Activated CD4-positive, alpha-beta T cell treated with anti-CD3 and anti-CD28 coated beads for 48 hours (primary cell): Measurements from ENCODE around the gene EYA4.

Experiments
- DNase-seq: peaks from one replicate; pipeline ENCODE4 v3.0.0-alpha.2; 2020

EYA4 gene

DNA sequence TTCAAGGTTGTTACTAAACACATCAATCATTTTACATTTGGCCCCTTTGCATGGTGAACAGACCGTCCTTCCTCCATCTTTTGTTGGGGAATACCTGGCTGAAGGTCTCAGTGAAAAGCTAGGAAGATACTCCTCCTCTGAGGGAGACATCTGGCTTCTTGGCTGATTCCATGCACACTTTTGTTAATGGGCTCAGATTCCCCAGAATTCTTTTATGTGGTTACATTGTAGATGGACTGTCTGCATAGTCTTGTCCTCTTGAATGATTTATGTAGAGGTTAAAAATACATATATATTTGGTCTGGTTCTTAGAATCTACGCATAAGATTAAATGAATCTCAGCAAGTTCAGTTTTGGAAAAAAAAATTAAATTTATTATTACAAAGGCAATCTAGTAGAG lies 167.0 kb downstream of the EYA4 start:
- DNase-seq, result no peak

DNA sequence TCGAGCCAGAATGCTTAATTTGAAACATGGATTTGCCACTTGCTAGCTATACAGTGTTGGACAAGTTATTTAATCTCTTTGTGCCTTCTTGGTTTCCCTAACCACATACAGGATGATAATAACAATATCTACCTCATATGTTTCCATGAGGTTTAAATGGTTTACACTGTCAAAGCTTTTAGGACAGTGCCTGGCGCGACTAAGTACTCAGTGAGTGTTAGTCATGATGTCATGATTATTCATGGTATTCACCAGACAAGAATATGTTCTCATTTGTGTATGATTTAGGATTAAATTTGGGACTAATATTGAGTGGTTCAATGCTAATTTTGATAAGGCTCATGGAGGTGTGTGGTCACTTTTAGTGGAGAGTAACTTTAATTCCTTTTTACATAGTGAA lies 167.4 kb downstream of the EYA4 start:
- DNase-seq, result no peak

DNA sequence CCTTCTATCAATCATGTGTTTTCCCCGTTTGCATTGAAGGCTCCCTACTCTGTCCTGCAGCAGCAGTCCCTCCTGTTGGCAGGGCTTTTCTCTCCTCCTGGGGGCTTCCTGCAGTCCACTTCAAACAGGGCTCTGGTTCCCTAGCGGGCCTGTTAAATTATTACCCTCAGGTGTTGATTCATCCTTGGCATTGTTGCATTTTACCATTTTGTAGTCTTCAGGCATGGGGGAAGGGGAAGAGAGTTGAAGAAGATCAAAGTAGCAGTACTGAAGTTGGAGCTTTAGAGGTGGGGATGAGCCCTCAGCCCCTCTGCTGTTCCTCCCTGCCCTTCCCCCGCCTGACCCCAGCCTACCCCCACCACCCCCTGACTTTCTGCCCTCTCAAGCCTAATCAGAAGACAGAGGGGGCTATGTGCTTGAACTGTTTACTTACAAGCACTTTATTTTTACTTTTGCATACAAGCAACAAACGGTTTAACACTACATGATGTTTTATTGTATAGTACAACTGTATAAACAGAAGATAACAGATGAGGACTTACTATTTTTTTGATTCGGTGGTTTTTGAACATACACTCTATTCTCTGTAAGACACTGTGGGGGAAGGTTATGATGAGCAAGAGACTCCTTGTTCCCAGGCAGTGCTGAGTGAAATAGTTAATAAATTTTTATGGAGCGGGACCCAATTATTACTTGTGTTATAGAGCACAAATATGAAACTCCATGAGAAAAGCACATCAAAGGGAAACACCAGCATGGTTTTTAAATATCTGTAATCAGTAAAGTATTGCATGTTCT lies 169.7 kb downstream of the EYA4 start:
- no peak for DNase-seq

DNA sequence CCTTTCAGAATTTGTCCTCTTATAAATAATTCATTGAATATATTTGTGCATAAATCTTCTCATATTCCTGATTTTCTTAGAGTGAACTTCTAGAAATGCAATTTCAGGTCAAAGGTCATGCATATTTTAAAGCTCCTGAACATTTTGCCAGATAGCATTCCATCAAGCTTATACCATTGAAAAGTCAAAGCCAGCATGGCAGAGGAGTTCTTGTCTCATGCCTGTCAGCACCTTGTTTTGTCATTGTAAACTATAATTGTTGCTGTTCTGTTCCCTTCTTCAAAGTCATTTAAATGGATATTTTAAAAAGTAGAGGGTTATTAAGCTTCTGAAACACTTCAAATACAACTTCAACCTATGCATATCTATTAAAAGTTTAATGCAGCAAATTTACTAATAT lies 170.6 kb downstream of the EYA4 start:
- no peak for DNase-seq

DNA sequence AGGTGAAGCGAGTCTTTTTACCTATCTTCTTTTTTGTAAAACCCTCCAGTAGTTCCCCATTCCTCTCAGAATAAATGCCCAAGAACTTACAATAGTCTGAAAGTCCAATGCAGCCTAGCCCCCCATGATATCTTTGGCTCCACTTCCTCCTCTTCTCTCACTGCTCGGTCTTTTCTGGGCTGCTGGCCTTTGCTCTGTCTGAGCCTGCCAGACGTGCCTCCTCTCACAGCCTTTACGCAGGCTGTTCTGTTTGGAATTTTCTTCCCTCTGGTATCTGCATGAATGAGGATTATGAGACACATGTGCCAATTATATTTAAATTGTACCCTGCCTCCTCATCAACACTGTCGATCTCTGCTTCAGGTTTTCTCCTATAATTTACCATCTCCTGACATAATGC lies 174.1 kb downstream of the EYA4 start:
- no peak for DNase-seq

DNA sequence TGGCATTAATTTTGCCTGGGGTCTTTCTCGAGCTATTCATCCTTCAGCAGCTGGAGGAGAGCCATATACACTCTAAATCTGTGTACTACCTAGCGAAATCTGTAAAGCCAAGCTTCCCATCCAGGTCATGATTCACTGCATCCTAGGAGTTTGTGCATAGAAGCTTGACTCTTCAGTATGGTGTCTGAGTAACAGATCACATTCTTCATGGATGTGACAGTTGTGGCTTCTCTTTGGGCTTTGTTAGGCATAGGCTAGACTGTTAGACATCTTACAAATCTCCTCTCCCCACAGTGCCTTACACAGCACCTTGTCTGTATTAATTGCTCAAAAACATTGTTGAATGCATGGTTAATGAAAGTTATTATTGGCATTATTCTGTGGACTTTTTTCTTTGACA lies 177.0 kb downstream of the EYA4 start:
- no peak for DNase-seq

DNA sequence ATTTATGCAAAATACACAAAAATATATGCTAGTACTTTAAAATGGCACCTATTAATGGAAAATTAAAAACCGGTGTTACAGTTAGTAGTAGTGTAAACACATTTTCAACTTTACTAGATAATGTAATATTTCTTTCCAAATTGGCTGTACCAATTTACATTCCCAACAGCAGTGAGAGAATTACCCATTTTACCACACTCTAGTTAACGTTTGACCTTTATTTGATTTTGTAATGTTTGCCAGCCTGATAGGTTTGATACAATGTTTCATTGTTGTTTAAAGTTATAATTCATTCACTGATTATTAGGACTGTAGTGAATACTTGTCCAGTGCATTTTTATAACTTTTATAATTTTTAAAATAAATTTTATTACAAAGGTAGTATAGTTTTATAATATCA lies 182.1 kb downstream of the EYA4 start:
- DNase-seq, result no peak

DNA sequence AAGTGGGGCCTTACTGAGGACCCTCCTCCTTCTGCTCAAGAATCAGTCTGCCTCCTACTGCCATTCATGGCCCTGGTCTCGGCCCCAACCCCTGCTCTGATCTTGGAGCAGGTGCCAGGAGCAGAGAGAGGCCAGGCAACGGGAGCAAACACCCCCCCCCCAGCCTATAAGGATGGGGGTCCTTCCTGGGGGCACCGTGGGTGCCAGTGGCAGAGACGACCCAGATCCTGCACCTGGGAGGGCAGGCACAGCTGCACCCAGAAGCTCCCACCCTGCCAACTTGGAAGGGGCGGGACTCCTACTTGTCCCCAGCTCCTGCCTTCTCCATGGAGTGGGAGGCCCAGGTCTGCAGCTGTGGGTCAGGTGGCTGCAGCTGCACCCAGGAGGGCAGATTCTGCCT lies 183.2 kb downstream of the EYA4 start:
- DNase-seq, result no peak

DNA sequence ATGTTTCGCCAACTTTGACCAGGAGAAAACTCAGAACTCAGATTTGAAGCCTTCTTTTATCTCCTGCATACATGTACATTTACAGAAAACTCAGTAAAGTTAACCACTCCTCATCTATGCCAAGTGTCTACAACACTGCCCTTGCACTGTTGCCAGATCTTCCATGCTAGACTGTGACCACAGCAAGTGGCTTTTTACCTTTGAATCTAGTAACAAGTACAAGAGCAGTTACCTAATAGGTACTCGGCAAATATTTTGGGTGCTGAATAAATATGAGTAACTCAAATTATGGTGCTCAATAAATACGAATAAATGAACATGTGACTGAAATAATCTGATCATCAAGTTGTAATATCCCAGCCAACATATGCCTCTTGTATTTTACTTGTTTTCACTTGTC lies 184.9 kb downstream of the EYA4 start:
- no peak for DNase-seq

DNA sequence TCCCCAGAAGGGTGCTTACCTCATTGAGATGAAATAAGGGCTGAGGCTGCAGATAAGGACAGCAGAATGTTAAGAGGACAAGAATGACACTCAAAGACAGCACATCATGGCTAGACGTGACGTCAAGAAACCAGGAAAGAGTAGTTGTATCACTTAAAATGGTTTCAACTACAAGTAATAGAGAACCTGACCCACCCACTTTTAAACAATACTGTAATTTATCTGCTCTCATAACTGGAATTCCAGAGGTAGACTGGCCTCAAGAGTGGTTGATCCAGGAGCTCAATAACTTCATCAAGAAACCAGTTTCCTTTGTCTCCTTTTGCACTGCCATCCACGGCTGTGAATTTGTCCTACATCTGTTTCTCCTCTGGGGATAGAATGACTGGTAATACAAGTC lies 187.1 kb downstream of the EYA4 start:
- no peak for DNase-seq

DNA sequence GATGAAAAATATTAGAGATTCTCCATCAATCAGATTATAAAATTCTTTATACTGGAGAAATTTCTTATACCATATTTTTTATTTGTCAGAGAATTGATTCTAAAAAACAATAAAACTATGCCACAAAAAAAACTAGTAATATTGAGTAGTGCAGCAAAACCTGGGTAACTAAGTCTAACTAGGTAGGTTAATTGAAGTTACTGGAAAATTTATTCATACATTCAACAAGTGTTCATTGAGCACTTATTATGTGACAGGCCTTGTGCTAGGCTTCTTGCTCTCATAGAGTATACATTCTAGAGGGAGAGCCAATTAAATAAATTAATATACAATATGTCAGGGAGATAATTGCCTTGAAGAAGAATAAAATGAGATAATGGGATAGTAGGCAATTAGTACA lies 189.4 kb downstream of the EYA4 start:
- DNase-seq, result no peak

DNA sequence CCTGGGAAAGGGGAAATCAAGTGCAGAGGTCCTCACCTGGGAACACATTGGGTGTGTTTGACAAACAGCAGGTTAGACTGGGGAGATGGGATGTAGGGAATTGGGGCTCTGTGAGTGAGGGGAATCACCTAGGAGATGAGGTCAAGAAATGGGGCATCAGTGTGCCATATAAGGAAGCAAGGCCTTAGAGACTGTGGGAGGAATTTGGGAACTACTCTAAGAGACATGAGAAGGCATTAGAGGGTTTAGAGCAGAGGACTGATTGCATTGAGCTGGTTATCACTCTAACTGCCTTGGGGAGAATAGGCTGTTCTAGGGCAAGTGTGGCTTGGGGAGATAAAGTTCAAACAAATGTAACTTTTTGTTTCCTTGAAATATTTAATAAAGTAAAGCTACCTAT lies 189.9 kb downstream of the EYA4 start:
- no peak for DNase-seq

DNA sequence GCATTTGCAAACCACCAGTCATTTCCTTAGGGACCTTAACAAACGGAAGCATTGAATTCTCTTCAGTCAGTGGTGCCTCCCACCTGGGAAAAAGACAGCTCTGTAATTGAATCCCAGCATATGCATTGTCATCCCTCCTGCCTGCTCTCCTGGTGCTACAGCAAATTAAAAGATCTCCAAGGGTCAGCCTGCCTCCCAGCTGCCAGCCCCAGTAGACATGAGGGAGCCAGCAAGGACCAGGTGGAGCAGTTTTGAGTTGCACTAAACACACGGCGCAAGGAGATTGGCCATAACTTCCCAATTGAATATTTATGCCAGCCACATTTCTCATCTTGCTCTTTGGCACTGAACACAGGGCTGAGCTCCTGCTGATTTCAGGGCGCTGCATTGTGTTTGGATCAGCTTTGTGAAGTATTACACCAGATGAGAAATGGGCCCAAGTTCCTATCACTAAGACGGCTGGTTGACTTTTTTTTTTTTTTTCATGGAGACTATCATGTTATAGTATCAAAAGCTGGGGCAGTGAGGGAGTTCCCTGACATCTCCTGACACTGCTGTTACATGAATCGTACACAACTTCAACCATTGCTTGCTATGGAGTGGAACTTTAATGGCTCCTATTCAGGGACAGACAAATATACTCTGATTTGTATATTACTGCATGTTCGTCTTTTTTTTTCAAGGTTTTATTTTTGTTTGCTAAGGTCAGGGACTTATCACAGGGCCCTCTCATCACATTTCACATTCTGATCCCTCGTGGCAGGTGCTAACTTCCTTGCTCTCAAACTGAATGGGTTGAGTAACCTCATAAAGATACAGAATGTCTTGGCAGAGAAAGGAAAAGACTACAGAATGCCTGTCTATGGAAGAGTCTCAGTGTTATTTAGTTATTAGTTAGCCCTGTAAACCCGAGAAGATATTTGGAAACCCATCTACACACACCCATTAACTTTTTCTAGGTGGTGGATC lies 191.1 kb downstream of the EYA4 start:
- DNase-seq, result no peak

DNA sequence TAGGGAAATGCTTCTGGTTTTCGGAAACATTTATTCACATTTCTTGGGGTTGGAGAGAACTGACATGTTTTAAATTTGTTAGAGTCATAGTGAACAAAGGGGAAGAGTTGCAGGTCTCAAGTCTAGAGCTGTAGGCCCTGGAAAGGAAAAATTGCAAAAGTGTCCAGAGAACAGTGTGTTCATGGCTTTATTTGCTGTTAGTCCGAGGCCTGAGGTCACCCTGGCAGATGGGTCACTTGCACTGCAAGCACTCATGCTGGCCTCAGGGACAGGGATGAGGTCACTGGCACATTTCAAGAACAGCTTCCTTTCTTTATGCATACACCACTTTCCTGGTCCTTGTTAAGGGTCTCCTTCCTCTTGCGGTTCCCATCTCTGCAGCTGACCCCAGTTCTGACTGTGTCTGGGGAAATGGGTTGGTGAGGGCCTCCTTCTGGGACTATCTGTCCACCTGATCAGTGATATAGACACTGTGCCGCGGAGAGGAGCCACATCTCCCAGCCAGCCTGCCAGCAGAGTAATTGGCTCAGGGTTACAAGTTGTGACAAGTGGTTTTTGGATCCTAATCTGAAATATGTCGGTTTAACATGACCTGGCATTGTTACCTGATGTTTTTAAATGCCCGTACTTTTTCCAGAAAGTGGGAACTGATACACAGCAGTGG lies 194.0 kb downstream of the EYA4 start:
- DNase-seq, result no peak

DNA sequence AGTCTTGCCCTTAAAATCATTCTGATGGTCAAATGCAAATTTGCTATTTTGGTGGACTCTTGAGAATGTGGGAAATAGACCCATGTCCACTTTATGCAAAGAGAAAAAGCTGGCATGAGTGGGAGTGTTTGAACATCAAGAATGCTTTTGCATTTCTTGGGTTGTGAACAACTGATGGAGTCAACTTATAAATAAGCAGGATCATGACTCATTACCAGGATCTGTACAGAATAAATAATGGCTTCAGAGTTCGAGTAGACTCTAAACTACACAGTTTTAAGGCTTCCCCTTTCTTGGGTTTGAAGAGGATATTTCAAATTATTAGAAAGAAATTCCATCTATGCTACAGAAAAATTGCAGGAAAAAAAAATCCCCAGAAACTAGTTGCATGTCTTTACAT lies 195.5 kb downstream of the EYA4 start:
- DNase-seq, result no peak

DNA sequence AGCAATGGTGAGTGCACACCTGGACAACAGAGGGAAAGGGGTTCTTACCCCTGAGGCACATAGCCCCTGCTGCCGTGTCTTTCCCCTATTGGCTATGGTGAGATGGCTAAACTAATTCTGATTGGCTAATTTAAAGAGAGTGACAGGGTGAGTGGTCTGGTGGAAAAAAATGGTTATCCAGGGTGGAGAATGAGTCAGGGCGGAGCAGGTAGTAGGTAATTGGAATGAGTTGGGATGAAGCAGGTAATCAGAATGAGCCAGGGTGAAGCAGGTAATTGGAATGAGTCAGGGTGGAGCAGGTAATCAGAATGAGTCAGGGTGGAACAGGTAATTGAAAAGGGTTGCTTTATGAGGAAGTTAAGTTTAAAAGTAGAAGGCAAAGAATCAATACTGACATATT lies 200.3 kb downstream of the EYA4 start:
- no peak for DNase-seq

DNA sequence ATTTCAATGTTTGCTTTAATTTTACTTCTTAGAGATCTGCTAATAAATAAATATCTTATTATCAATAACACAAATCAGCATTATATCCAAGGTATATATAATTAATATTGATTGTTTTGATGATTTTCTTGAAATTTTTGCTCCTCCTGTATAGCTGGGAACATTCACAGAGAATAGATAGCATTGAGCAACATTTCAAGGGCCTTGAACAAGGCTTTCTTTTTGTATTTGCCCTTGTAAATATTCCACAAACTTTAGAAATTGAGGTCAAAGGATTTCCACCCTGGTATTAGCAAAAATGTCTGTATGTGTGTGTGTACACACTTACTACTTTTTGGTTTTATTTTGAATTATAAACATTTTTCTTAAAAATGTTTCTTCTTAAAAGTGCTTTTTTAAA lies 205.6 kb downstream of the EYA4 start:
- DNase-seq, result no peak

DNA sequence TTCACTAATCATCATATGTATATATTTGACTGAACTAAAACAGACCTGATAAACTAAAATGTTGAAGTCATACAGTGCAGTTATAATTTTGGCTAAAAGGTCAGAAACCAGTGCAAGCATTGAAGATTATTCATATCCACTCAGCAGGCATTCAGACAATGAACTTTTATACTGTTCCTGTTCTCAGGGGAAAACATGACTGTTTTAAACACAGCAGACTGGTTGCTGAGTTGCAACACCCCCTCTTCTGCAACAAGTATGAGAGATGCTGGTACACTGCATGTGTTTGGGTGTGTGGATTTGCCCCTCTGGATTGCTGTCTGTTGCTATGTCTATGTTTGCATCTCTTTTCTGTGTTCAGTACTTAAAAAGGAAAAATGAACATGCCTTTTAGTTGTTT lies 206.8 kb downstream of the EYA4 start:
- DNase-seq, result no peak

DNA sequence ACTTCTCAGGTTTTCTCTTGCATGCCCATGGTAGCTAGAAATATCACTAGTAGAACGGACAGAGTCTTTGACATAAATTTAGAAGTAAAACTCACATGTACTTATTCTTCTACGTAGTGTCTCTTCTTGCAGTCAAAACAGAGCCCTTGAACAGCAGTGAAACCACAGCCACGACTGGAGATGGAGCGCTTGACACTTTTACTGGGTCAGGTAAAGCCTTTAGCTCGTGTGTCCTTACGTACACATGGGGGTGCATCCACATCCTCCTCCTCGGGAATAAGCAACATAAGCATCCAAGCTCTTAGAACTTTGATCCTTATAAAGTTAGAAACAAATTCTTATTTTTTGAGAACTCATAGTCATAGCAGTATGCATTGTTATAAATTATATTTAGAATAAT lies 215.3 kb downstream of the EYA4 start:
- no peak for DNase-seq

DNA sequence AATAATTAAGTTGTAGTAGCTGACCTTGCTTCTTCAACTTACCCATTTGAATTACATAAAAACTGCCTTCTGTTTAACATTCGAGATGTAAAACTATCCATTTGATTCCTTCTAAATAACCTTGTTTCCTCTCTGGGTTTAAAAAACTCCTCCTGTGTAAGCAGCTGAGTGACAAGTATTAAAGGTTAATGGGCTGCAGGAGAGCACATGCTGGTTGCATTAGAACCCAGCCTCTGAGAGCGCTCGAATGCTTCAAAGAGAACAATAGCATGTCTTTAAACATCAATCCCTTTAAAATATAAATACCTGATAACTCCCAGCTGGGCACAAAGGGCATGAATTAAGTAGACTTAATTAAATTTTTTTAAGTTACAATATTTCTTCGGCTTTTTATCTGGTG lies 215.8 kb downstream of the EYA4 start:
- DNase-seq, result no peak

DNA sequence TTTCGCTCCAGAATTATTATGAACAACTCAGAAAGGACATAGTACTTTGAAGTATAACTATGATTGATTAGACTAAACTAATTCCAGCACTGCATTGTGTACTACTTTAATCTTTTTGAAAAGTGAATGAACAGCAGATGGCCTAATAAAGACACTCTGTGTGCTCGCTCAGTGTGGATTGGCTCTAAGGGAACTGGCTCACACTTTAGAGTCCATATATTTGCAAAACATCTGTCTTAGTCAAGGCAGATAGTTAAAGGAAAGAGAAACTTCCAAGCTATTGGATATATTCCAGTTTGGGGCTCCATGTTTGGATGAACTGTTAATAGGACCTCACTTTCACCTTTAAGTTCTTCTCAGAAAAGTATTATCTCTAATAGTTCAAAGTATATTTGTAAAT lies 218.9 kb downstream of the EYA4 start:
- DNase-seq, result no peak

DNA sequence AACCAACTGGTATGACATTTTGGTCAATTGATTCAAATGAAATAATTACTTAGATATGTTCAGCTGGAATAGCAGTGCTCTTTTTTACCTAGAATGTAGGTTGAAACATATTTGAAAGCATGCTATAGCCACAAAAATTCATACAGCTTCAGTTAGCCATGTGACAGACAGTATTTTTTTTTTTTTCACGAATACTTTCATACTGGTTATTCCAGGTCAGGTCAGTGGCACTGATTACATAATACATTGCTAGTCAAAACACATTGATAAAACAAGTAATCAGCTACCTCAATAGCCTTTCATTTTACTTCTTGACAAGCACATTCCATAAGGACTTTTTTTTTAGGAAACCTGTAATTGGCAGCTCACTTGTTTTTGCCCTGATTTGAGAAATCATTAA lies 222.6 kb downstream of the EYA4 start:
- DNase-seq, result no peak

DNA sequence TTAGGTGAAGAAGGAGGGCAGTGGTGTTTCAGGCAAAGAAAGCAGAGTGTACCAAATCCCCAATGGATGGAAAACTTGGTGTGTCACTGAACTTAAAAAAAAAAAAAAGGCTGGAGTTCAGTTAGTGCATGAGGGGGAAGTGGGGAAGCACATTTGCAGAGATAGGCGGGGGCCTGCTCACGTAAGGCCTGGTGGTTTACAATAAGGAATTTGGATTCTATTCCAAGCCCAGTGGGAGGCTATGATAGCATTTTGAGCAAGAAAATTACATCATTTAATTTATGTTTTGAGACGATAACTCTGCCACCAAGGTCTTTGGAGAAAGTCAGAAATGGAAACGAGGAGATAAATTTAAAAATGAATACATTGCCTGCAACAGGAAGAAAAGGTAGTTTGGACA lies 225.5 kb downstream of the EYA4 start:
- no peak for DNase-seq
